Measurements from ENCODE around the gene MORN5. TPM values are rescaled to one million over a fixed set of nuclear protein-coding genes. Genes with fewer than 3 reads are reported as not detected.

MORN5 gene
- total and polyA plus RNA-seq, 9 of the 15 experiments (the other 6 are each of a cell fraction or from before 2014, with no cell fraction given): not detected

DNA sequence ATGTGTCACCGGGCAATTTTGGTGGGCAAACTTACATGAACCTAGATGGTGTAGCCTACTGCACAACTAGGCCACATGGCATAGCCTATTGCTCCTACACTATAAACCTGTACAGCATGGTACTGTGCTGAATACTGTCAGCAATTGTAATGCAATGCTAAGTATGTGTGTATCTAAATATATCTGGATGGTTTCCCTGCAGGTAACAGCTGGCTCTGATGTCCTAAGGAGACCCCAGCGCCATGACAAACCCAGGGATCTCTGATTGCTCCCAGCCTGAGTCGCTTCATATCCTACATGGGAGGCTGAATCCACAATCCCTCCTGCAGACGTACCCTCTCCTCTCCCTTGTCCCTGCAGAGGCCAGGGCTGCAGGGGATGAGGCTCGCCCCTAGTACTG, 40.0 kb upstream of the MORN5 start (continued):
- TF ChIP-seq, protein P1, sequence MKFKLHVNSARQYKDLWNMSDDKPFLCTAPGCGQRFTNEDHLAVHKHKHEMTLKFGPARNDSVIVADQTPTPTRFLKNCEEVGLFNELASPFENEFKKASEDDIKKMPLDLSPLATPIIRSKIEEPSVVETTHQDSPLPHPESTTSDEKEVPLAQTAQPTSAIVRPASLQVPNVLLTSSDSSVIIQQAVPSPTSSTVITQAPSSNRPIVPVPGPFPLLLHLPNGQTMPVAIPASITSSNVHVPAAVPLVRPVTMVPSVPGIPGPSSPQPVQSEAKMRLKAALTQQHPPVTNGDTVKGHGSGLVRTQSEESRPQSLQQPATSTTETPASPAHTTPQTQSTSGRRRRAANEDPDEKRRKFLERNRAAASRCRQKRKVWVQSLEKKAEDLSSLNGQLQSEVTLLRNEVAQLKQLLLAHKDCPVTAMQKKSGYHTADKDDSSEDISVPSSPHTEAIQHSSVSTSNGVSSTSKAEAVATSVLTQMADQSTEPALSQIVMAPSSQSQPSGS (CRISPR knock-in tag; IDR thresholded peaks at IDR 0.05): no peak

GRCh38 chr9:122120316-122121071, 39.2 kb upstream of the MORN5 start:
- Histone ChIP-seq H3K36me3 (ENCODE audit: control insufficient read depth, insufficient read depth, low read length) (no peaks in the 10 kb centered on the region), H3K4me1 (replicated peaks in 1 of 2; ENCODE audit: control insufficient read depth in 2 of 2, insufficient read depth in 2 of 2, low read length in 2 of 2) (peaks cover 0 to 4% of the 10 kb centered on the region in 2 experiments; a peak in 1 of 5 replicates), H2AFZ (ENCODE audit: low read depth, low read length) (no peak overlapping the region), H3K79me2 (ENCODE audit: control insufficient read depth, insufficient read depth, low read length) (no peaks in the 10 kb centered on the region), H3K9me3 (replicated peaks; ENCODE audit: control insufficient read depth, insufficient read depth, low read depth, low read length) (no peaks in the 10 kb centered on the region; the same call in 1 of the 2 replicates), H4K20me1 (replicated peaks; ENCODE audit: control insufficient read depth, insufficient read depth, low read length) (peaks cover 12% of the 10 kb centered on the region), H3K4me3 (no peak overlapping the region), H3K27me3 (ENCODE audit: control insufficient read depth in 2 of 2, insufficient read depth in 2 of 2, low read length in 2 of 2) (peaks cover 0 to 19% of the 10 kb centered on the region in 2 experiments; a peak in 3 of 5 replicates), H3K9ac (ENCODE audit: insufficient read depth in 1 of 2, low read depth in 2 of 2, low read length in 2 of 2) (no peak overlapping the region), H3K9me1 (ENCODE audit: control insufficient read depth, insufficient read depth, low read length) (no peaks in the 10 kb centered on the region), H3K27ac (ENCODE audit: extremely low read depth, low read depth, low read length) (no peak overlapping the region), H3K4me2 (ENCODE audit: insufficient read depth, low read length) (no peak overlapping the region)
- POLR2A ChIA-PET: interaction anchor here (1.0 kb wide), 1 partner anchor 114 kb away, joined by 3 read pairs; no protein-coding TSS in a partner anchor
- WGBS (ENCODE audit: insufficient coverage, low coverage, missing lambda C conversion rate): 4% methylated on average over 10 of the region's 10 CpGs
- no peak for DNase-seq (ENCODE audit: extremely low read depth in 1 of 4, low spot score in 3 of 4)
- no TSS peak for BruUV-seq (replicated peaks)
- ATAC-seq: no peak
- CTCF ChIA-PET (ENCODE audit: low intra/inter-chr PET ratio): interaction anchor here (0.6 to 3.9 kb wide), 3 partner anchors 14 to 574 kb away, joined by 3 to 42 read pairs (median 3); no protein-coding TSS in a partner anchor
- in situ Hi-C loops (cut with MboI): loop anchor here (5.0 to 10.0 kb wide), 3 partner anchors 232 to 694 kb away; no protein-coding TSS in a partner anchor
- TF ChIP-seq GATAD2A (IDR thresholded peaks at IDR 0.05) (no peak), ZNF121 (CRISPR knock-in tag; conservative IDR thresholded peaks at IDR 0.05) (no peak), ZNF76 (CRISPR knock-in tag; IDR thresholded peaks at IDR 0.05; ENCODE audit: borderline replicate concordance) (no peak)
- no peak for FAIRE-seq
- intact Hi-C loops (cut with micrococcal nuclease): no loop called here

Measured in K562 (cell line).